NB4 (cell line): ENCODE data around the gene BLNK.

ENCODE experiments used
- CTCF ChIP-seq: IDR thresholded peaks from one replicate; pipeline ENCODE4 v1.5.1; 2012; ENCODE audit warnings: low read depth, low read length
- MYC ChIP-seq: IDR thresholded peaks from 2 replicates; pipeline ENCODE4 v1.6.1; 2011; ENCODE audit warnings: low read depth, low read length
- POLR2A ChIP-seq: IDR thresholded peaks from 2 replicates; pipeline ENCODE4 v1.6.1; 2011; ENCODE audit warnings: mild to moderate bottlenecking; ENCODE audit not compliant: insufficient read length; ENCODE audit errors: extremely low read depth
- TF ChIP-seq, protein P1 (sequence below): IDR thresholded peaks from 2 replicates; pipeline ENCODE4 v1.6.1; 2011; ENCODE audit warnings: low read depth, low read length

- no peak for TF ChIP-seq CTCF
- TF ChIP-seq POLR2A, result no peak
- TF ChIP-seq, protein P1, sequence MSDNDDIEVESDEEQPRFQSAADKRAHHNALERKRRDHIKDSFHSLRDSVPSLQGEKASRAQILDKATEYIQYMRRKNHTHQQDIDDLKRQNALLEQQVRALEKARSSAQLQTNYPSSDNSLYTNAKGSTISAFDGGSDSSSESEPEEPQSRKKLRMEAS, result no peak
- TF ChIP-seq MYC, result no peak
These were observed 26.1 kb upstream of the BLNK start for GRCh38 chr10:96297486-96297885.
